Ishikawa (cell line): ENCODE results near the gene OR10G3.
A peak's percentile ranks its signal among the peaks of the same experiment; 100 is the strongest.

Source experiments
- CEBPB ChIP-seq: IDR thresholded peaks from 2 replicates; pipeline ENCODE4 v1.6.1; 2012
- CREB1 ChIP-seq: IDR thresholded peaks from 2 replicates; pipeline ENCODE4 v1.6.1; 2012; ENCODE audit warnings: low read depth
- EGR1 ChIP-seq: IDR thresholded peaks from 2 replicates; pipeline ENCODE4 v1.6.1; 2012
- EP300 ChIP-seq: IDR thresholded peaks from 2 replicates; pipeline ENCODE4 v1.6.1; 2012; ENCODE audit warnings: borderline replicate concordance
- FOXM1 ChIP-seq: IDR thresholded peaks from 2 replicates; pipeline ENCODE4 v1.6.1; 2012; ENCODE audit warnings: low read depth, borderline replicate concordance
- NFIC ChIP-seq: IDR thresholded peaks from 2 replicates; pipeline ENCODE4 v1.6.1; 2012
- RAD21 ChIP-seq: IDR thresholded peaks from 2 replicates; pipeline ENCODE4 v1.6.1; 2012; ENCODE audit warnings: low read depth
- TAF1 ChIP-seq: IDR thresholded peaks from 2 replicates; pipeline ENCODE4 v1.6.1; 2012; ENCODE audit warnings: low read depth, mild to moderate bottlenecking
- TCF12 ChIP-seq: IDR thresholded peaks from 2 replicates; pipeline ENCODE4 v1.6.1; 2012; ENCODE audit warnings: low read depth
- TEAD4 ChIP-seq: IDR thresholded peaks from 2 replicates; pipeline ENCODE4 v1.6.1; 2012
- YY1 ChIP-seq: IDR thresholded peaks from 2 replicates; pipeline ENCODE4 v1.6.1; 2012; ENCODE audit warnings: low read depth
- ZBTB7A ChIP-seq: IDR thresholded peaks from 2 replicates; pipeline ENCODE4 v1.6.1; 2012; ENCODE audit warnings: low read depth
- TF ChIP-seq, protein P1 (sequence below): IDR thresholded peaks from 2 replicates; pipeline ENCODE4 v1.6.1; 2012
- TF ChIP-seq, protein P2 (sequence below): IDR thresholded peaks from 2 replicates; pipeline ENCODE4 v1.6.1; 2012
- TF ChIP-seq, protein P3 (sequence below): IDR thresholded peaks from 2 replicates; pipeline ENCODE4 v1.6.1; 2012; ENCODE audit warnings: low read depth, mild to moderate bottlenecking

The OR10G3 gene

GRCh38 chr14:21589317-21589716 is 9.4 kb upstream of the OR10G3 start:
- TF ChIP-seq TEAD4 (no peak), TCF12 (no peak), EP300 (no peak), NFIC (no peak), CREB1 (no peak), RAD21 (no peak), CEBPB (no peak), TAF1 (no peak)
- TF ChIP-seq, protein P1, sequence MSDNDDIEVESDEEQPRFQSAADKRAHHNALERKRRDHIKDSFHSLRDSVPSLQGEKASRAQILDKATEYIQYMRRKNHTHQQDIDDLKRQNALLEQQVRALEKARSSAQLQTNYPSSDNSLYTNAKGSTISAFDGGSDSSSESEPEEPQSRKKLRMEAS: no peak
- TF ChIP-seq, protein P2, sequence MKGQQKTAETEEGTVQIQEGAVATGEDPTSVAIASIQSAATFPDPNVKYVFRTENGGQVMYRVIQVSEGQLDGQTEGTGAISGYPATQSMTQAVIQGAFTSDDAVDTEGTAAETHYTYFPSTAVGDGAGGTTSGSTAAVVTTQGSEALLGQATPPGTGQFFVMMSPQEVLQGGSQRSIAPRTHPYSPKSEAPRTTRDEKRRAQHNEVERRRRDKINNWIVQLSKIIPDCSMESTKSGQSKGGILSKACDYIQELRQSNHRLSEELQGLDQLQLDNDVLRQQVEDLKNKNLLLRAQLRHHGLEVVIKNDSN: no peak
- TF ChIP-seq, protein P3, sequence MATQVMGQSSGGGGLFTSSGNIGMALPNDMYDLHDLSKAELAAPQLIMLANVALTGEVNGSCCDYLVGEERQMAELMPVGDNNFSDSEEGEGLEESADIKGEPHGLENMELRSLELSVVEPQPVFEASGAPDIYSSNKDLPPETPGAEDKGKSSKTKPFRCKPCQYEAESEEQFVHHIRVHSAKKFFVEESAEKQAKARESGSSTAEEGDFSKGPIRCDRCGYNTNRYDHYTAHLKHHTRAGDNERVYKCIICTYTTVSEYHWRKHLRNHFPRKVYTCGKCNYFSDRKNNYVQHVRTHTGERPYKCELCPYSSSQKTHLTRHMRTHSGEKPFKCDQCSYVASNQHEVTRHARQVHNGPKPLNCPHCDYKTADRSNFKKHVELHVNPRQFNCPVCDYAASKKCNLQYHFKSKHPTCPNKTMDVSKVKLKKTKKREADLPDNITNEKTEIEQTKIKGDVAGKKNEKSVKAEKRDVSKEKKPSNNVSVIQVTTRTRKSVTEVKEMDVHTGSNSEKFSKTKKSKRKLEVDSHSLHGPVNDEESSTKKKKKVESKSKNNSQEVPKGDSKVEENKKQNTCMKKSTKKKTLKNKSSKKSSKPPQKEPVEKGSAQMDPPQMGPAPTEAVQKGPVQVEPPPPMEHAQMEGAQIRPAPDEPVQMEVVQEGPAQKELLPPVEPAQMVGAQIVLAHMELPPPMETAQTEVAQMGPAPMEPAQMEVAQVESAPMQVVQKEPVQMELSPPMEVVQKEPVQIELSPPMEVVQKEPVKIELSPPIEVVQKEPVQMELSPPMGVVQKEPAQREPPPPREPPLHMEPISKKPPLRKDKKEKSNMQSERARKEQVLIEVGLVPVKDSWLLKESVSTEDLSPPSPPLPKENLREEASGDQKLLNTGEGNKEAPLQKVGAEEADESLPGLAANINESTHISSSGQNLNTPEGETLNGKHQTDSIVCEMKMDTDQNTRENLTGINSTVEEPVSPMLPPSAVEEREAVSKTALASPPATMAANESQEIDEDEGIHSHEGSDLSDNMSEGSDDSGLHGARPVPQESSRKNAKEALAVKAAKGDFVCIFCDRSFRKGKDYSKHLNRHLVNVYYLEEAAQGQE: no peak

DNA sequence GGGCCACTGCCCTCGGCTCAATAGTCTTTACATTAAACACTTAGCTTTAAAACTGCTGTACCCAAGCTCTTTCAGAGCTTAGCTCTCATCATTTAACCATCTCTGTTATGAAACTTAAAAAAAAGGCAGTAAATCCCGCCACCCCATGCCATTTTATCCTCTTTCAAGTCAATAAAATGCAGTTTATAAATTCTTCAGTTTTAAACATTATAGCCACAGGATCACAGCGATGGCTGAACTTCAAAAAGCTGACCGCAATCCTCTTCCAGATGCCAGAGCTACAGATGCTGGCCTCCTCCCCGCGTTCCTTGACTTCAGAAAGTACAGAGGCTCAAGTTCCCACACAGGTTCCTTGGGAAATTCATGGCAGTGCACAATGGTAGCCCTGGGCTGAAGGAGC is 4.2 kb downstream of the OR10G3 start:
- TF ChIP-seq YY1 (no peak), TEAD4 (no peak)

GRCh38 chr14:21572604-21573003 is 7.3 kb downstream of the OR10G3 start:
- TF ChIP-seq, protein P3: no peak
- TF ChIP-seq, protein P1: no peak
- TF ChIP-seq TEAD4 (no peak), EGR1 (no peak), RAD21 (no peak), EP300 (no peak), YY1 (no peak), FOXM1 (no peak), TAF1 (no peak), TCF12 (no peak), NFIC (no peak), ZBTB7A (no peak), CREB1 (no peak)
- TF ChIP-seq, protein P2: no peak

GRCh38 chr14:21558703-21559170 is 21.1 kb downstream of the OR10G3 start:
- no peak for TF ChIP-seq TEAD4
- no peak for TF ChIP-seq RAD21
- TF ChIP-seq CREB1: no peak

DNA sequence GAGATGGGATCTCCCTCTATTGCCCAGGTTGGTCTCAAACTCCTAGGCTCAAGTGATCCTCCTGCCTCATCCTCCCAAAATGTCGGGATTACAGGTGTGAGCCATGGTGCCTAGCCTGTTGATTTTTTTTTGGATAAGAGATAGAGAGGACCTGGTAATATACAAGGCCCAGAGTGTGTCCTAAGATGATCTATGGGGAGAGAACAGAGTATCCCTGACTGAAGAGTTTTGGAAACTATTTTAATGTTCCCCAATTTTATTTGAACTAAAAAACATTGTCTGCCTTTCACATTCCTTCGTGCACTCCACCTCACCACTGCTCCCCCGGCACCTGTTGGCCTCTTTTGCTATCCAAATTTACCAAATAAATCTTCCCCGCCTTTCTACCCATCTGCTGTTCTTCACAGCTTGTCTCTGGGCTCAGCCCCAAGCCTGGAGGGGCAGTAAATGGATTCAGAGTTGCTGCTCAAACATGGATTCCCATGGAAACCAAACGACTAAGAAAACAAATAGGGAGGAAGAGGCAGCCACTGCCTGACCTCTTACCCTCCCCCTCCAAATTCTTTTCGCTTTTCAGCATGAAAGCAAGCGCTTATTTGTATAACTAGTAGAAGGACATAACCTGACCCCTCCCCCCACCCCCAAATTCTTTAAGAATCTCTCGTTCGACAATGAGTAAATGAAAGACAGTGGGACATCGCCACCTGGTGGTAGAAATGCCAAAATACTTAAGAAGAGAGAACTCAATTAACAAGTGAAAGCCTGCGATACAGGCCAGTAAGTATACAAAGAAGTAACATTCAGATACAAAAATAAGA is 22.6 kb downstream of the OR10G3 start:
- TF ChIP-seq RAD21 (peak; percentile 87), TEAD4 (peak; percentile 76), EGR1 (no peak)

GRCh38 chr14:21556378-21557083 is 23.3 kb downstream of the OR10G3 start:
- TF ChIP-seq TAF1 (no peak), EGR1 (no peak), CREB1 (no peak), FOXM1 (no peak), CEBPB (no peak), ZBTB7A (no peak), RAD21 (no peak), EP300 (no peak), TEAD4 (no peak), YY1 (no peak), TCF12 (no peak), NFIC (no peak)
- TF ChIP-seq, protein P2: no peak
- TF ChIP-seq, protein P3: no peak
- TF ChIP-seq, protein P1: no peak
